ENCODE data around the gene DMBT1.

GRCh38 chr10:122656308-122656705 is 95.8 kb downstream of the DMBT1 start:
- TF ChIP-seq CTCF (IDR thresholded peaks at IDR 0.05; ENCODE audit: low read depth, low read length) (no peak), POLR2A (IDR thresholded peaks at IDR 0.05; ENCODE audit: extremely low read depth, insufficient read length) (no peak)

Measured in NB4 (cell line).